ENCODE data around the gene NKRF.

DNA sequence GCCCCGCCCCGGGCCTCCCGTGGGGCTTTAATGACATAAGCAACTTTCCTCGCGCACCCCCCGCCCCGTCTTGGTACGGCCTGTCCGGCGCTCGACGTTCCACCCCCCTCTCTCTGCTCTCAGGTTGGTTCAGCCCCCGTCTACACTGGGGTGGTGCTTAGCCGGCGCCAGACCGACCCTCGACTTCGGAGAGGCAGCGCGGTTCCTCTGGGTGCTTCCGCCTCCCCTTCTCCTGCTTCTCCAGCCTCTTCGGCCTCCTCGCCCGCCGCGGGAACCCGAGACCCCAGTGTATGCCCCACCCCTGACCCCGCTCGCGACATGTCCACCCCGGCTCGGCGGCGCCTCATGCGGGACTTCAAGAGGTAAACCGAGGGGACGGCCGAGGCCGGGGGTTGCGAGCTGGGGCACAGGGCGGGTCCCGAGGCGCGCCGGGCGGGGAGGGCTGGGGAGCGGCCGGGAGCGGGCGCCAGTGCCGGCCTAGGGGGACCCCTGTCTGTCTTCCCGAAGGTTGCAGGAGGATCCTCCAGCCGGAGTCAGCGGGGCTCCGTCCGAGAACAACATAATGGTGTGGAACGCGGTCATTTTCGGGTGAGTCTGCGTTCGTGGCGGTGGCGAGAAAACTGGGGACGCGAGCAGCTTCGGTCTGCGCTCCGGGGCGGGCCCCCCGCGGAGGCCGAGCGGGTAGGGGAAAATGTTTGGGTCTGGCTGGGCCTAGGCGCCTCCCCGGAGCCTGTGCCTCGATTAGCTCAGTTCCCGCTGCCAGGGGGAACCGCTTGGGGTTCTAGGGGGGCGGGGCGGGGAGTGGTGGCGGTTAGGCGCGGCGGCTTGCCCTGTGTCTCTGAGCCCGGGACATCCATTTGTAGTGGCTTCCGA, 31.6 kb downstream of the NKRF start, which contains the start of gene UBE2A:
- TF ChIP-seq, protein P1, sequence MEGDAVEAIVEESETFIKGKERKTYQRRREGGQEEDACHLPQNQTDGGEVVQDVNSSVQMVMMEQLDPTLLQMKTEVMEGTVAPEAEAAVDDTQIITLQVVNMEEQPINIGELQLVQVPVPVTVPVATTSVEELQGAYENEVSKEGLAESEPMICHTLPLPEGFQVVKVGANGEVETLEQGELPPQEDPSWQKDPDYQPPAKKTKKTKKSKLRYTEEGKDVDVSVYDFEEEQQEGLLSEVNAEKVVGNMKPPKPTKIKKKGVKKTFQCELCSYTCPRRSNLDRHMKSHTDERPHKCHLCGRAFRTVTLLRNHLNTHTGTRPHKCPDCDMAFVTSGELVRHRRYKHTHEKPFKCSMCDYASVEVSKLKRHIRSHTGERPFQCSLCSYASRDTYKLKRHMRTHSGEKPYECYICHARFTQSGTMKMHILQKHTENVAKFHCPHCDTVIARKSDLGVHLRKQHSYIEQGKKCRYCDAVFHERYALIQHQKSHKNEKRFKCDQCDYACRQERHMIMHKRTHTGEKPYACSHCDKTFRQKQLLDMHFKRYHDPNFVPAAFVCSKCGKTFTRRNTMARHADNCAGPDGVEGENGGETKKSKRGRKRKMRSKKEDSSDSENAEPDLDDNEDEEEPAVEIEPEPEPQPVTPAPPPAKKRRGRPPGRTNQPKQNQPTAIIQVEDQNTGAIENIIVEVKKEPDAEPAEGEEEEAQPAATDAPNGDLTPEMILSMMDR (IDR thresholded peaks at IDR 0.05; ENCODE audit: low read depth, low read length), result no peak
- TF ChIP-seq POLR2A (IDR thresholded peaks at IDR 0.05; ENCODE audit: extremely low read depth, insufficient read length) (peak; percentile 90), MYC (IDR thresholded peaks at IDR 0.05; ENCODE audit: low read depth, low read length) (no peak; the same call in 1 of the 2 replicates)
- TF ChIP-seq, protein P2, sequence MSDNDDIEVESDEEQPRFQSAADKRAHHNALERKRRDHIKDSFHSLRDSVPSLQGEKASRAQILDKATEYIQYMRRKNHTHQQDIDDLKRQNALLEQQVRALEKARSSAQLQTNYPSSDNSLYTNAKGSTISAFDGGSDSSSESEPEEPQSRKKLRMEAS (IDR thresholded peaks at IDR 0.05; ENCODE audit: low read depth, low read length), result no peak

Measured in NB4 (cell line).